Loucy (cell line): ENCODE measurements around the gene WFDC5.

Source experiments
- H2AFZ ChIP-seq: fragments of 200-600 bp; sonication (generic); 2 replicates; pipeline ENCODE4 v1.6.0; 2016; ENCODE audit warnings: antibody characterized with exemption, mild to moderate bottlenecking, low read length, moderate library complexity
- H3F3A ChIP-seq: fragments of 200-600 bp; 2 replicates; pipeline ENCODE4 v1.6.0; 2016; ENCODE audit warnings: antibody characterized with exemption, low read depth, mild to moderate bottlenecking
- H3K27me3 ChIP-seq: fragments of 200-600 bp; sonication (generic); 2 replicates; pipeline ENCODE4 v1.6.1; 2014; ENCODE audit warnings: low read length, mild to moderate bottlenecking; ENCODE audit not compliant: insufficient read depth, poor library complexity, severe bottlenecking
- H3K36me3 ChIP-seq: fragments of 200-600 bp; sonication (generic); 2 replicates; pipeline ENCODE4 v1.6.1; 2016; ENCODE audit warnings: low read length; ENCODE audit not compliant: insufficient read depth
- H3K4me1 ChIP-seq: fragments of 200-600 bp; sonication (generic); 2 replicates; pipeline ENCODE4 v1.5.1; 2014; ENCODE audit warnings: low read length, mild to moderate bottlenecking; ENCODE audit not compliant: insufficient read depth, poor library complexity, severe bottlenecking
- H3K4me2 ChIP-seq: fragments of 200-600 bp; sonication (generic); 2 replicates; pipeline ENCODE4 v1.6.0; 2014; ENCODE audit warnings: antibody characterized with exemption, low read length, low read depth, mild to moderate bottlenecking; ENCODE audit not compliant: poor library complexity, severe bottlenecking
- H3K4me3 ChIP-seq: fragments of 200-600 bp; sonication (generic); 2 replicates; pipeline ENCODE4 v1.5.1; 2014; ENCODE audit warnings: low read length, mild to moderate bottlenecking, mixed read lengths; ENCODE audit not compliant: poor library complexity, severe bottlenecking
- H3K79me2 ChIP-seq: fragments of 200-600 bp; sonication (generic); 2 replicates; pipeline ENCODE4 v1.6.1; 2014; ENCODE audit warnings: low read length; ENCODE audit not compliant: insufficient read depth
- H3K9ac ChIP-seq: fragments of 200-600 bp; sonication (generic); 2 replicates; pipeline ENCODE4 v1.6.0; 2014; ENCODE audit warnings: mild to moderate bottlenecking, low read depth, low read length, moderate library complexity; ENCODE audit not compliant: poor library complexity, severe bottlenecking
- H3K9me2 ChIP-seq: fragments of 200-600 bp; sonication (generic); replicated peaks from 2 replicates; pipeline ENCODE4 v1.6.1; 2016; ENCODE audit warnings: low read depth, low read length, mixed read lengths
- H3K9me3 ChIP-seq: fragments of 200-600 bp; sonication (generic); 2 replicates; pipeline ENCODE4 v1.6.1; 2014; ENCODE audit warnings: mild to moderate bottlenecking, antibody characterized with exemption, low read length, low read depth; ENCODE audit not compliant: insufficient read depth
- H4K20me1 ChIP-seq: fragments of 200-600 bp; sonication (generic); 2 replicates; pipeline ENCODE4 v1.6.0; 2014; ENCODE audit warnings: antibody characterized with exemption, low read length, mild to moderate bottlenecking; ENCODE audit not compliant: insufficient read depth, poor library complexity, severe bottlenecking
- CTCF ChIP-seq: fragments of 200-600 bp; sonication (generic); conservative IDR thresholded peaks from 2 replicates; pipeline ENCODE4 v1.5.1; 2014; ENCODE audit warnings: mild to moderate bottlenecking, antibody characterized with exemption, low read length
- EZH2phosphoT487 ChIP-seq: fragments of 200-600 bp; IDR thresholded peaks from 2 replicates; pipeline ENCODE4 v1.6.1; 2018; ENCODE audit warnings: antibody characterized with exemption, mild to moderate bottlenecking, moderate library complexity, borderline replicate concordance

Gene WFDC5

GRCh38 chr20:45112754-45113153 lies 2.2 kb downstream of the WFDC5 start:
- H4K20me1 ChIP-seq, result no peaks in the 10 kb centered on the region
- H3K9me2 ChIP-seq, result no peaks in the 10 kb centered on the region
- H3K4me3 ChIP-seq, result no peak overlapping the region
- H3K27me3 ChIP-seq, result no peaks in the 10 kb centered on the region
- no peaks in the 10 kb centered on the region for H3K9me3 ChIP-seq
- H3K4me1 ChIP-seq, result no peaks in the 10 kb centered on the region
- no peak for TF ChIP-seq EZH2phosphoT487
- TF ChIP-seq CTCF, result no peak
- H3F3A ChIP-seq, result no peaks in the 10 kb centered on the region
- no peaks in the 10 kb centered on the region for H3K36me3 ChIP-seq
- no peak overlapping the region for H3K9ac ChIP-seq
- H2AFZ ChIP-seq, result no peak overlapping the region
- no peaks in the 10 kb centered on the region for H3K79me2 ChIP-seq
- no peak overlapping the region for H3K4me2 ChIP-seq

GRCh38 chr20:45111799-45112471 lies 3.0 kb downstream of the WFDC5 start:
- Histone ChIP-seq H3K36me3 (no peaks in the 10 kb centered on the region), H3K9me2 (no peaks in the 10 kb centered on the region), H3K9me3 (no peaks in the 10 kb centered on the region), H2AFZ (no peak overlapping the region), H3K79me2 (no peaks in the 10 kb centered on the region), H3K27me3 (no peaks in the 10 kb centered on the region), H3K4me1 (no peaks in the 10 kb centered on the region), H3K9ac (no peak overlapping the region), H4K20me1 (no peaks in the 10 kb centered on the region), H3K4me3 (no peak overlapping the region), H3K4me2 (no peak overlapping the region), H3F3A (no peaks in the 10 kb centered on the region)
- peak; percentile 83 for TF ChIP-seq CTCF
- TF ChIP-seq EZH2phosphoT487, result no peak

DNA sequence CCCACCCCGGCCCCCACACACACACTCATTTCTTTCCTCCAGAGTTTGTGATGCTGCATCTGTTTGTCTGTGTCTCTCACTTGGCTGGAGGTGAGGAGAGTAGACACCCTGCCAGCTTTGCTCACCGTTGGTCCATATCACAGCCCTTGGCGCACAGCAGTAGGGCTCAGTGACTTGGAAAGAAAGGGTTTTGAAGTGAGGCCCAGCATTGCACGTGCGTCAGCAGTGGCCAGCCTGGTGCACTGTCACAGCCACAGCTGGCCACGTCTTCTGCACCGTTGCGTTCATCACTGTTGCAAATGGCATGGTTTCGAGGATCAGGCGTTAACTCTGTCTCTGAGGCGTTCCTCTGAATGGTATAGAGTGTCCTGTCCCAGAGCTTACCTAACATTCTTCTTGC lies 3.7 kb downstream of the WFDC5 start:
- H3K4me1 ChIP-seq, result no peaks in the 10 kb centered on the region
- no peaks in the 10 kb centered on the region for H3K27me3 ChIP-seq
- no peak overlapping the region for H2AFZ ChIP-seq
- H3K79me2 ChIP-seq, result no peaks in the 10 kb centered on the region
- no peak overlapping the region for H3K4me2 ChIP-seq
- H3K4me3 ChIP-seq, result no peak overlapping the region
- H4K20me1 ChIP-seq, result no peaks in the 10 kb centered on the region
- H3K9ac ChIP-seq, result no peak overlapping the region
- no peaks in the 10 kb centered on the region for H3F3A ChIP-seq
- no peak for TF ChIP-seq CTCF
- no peak for TF ChIP-seq EZH2phosphoT487
- no peaks in the 10 kb centered on the region for H3K9me3 ChIP-seq
- no peaks in the 10 kb centered on the region for H3K9me2 ChIP-seq
- no peaks in the 10 kb centered on the region for H3K36me3 ChIP-seq
